Mesendoderm (in vitro differentiated cells): ENCODE measurements around the gene IGSF23.

Experiments
- DNase-seq: peaks from one replicate; pipeline ENCODE4 v3.0.0; 2013
- H2AK5ac ChIP-seq: 2 replicates; pipeline ENCODE4 v1.6.1; 2013; ENCODE audit warnings: low read length, inconsistent platforms
- H2BK120ac ChIP-seq: 2 replicates; pipeline ENCODE4 v1.6.1; 2013; ENCODE audit warnings: low read depth, mild to moderate bottlenecking, low read length, moderate library complexity, mixed read lengths
- H2BK15ac ChIP-seq: replicated peaks from 2 replicates; pipeline ENCODE4 v1.6.1; 2013; ENCODE audit warnings: low read depth, mild to moderate bottlenecking, moderate library complexity
- H2BK5ac ChIP-seq: 2 replicates; pipeline ENCODE4 v1.6.1; 2013; ENCODE audit warnings: low read length, inconsistent platforms
- H3K18ac ChIP-seq: 2 replicates; pipeline ENCODE4 v1.6.1; 2013; ENCODE audit warnings: mild to moderate bottlenecking, low read length, mixed read lengths
- H3K23ac ChIP-seq: one replicate; pipeline ENCODE4 v1.6.1; 2013; ENCODE audit warnings: low read length
- H3K27ac ChIP-seq: 2 replicates; pipeline ENCODE4 v1.5.1; 2013; ENCODE audit warnings: low read depth, mild to moderate bottlenecking, inconsistent platforms, low read length, moderate library complexity
- H3K27me3 ChIP-seq: 2 replicates; pipeline ENCODE4 v1.6.1; 2013; ENCODE audit warnings: low read length, control low read depth, mild to moderate bottlenecking, inconsistent platforms; ENCODE audit not compliant: insufficient read depth, poor library complexity
- H3K36me3 ChIP-seq: 2 replicates; pipeline ENCODE4 v1.6.1; 2013; ENCODE audit warnings: low read length, inconsistent platforms; ENCODE audit not compliant: control insufficient read depth, insufficient read depth
- H3K4ac ChIP-seq: one replicate; pipeline ENCODE4 v1.6.1; 2013; ENCODE audit warnings: low read depth, mild to moderate bottlenecking, low read length, moderate library complexity
- H3K4me1 ChIP-seq: 2 replicates; pipeline ENCODE4 v1.6.1; 2013; ENCODE audit warnings: low read depth, low read length, inconsistent platforms; ENCODE audit not compliant: control insufficient read depth
- H3K4me2 ChIP-seq: 2 replicates; pipeline ENCODE4 v1.6.1; 2013; ENCODE audit warnings: low read length
- H3K4me3 ChIP-seq: 2 replicates; pipeline ENCODE4 v1.5.1; 2013; ENCODE audit warnings: mild to moderate bottlenecking, low read length
- H3K56ac ChIP-seq: one replicate; pipeline ENCODE4 v1.6.1; 2013; ENCODE audit warnings: low read length
- H3K79me1 ChIP-seq: 2 replicates; pipeline ENCODE4 v1.6.1; 2013; ENCODE audit warnings: low read length, inconsistent platforms
- H3K79me2 ChIP-seq: 2 replicates; pipeline ENCODE4 v1.6.1; 2013; ENCODE audit warnings: mild to moderate bottlenecking, low read length; ENCODE audit not compliant: control insufficient read depth, insufficient read depth
- H3K9ac ChIP-seq: 2 replicates; pipeline ENCODE4 v1.6.1; 2013; ENCODE audit warnings: low read length, inconsistent platforms
- H4K5ac ChIP-seq: one replicate; pipeline ENCODE4 v1.6.1; 2013; ENCODE audit warnings: low read length
- H4K8ac ChIP-seq: one replicate; pipeline ENCODE4 v1.6.1; 2013; ENCODE audit warnings: low read depth, mild to moderate bottlenecking, control low read depth, low read length, moderate library complexity
- WGBS: extraction: QIAGEN DNeasy Blood & Tissue Kit; methylation state at CpG from one replicate; pipeline ENCODE4 v1.1.7; 2013; ENCODE audit warnings: low lambda C conversion rate, missing lambda C conversion rate; ENCODE audit not compliant: insufficient coverage; ENCODE audit errors: extremely low coverage; 5-methylcytosine and 5-hydroxymethylcytosine counted together

Gene IGSF23

GRCh38 chr19:44677019-44677811, 63.9 kb downstream of the IGSF23 start:
- no peak overlapping the region for H3K9ac ChIP-seq
- no peaks in the 10 kb centered on the region for H3K79me2 ChIP-seq
- H2AK5ac ChIP-seq = no peak overlapping the region
- peak; percentile 86 for DNase-seq
- no peak overlapping the region for H2BK5ac ChIP-seq
- H3K36me3 ChIP-seq = no peaks in the 10 kb centered on the region
- no peak overlapping the region for H3K4me2 ChIP-seq
- H3K56ac ChIP-seq = no peak overlapping the region
- H3K18ac ChIP-seq = no peak overlapping the region
- H2BK15ac ChIP-seq = no peak overlapping the region
- H3K27me3 ChIP-seq = no peaks in the 10 kb centered on the region
- H4K5ac ChIP-seq = no peak overlapping the region
- no peak overlapping the region for H3K4ac ChIP-seq
- H3K4me3 ChIP-seq = no peak overlapping the region
- no peak overlapping the region for H2BK120ac ChIP-seq
- no peaks in the 10 kb centered on the region for H3K4me1 ChIP-seq
- H3K23ac ChIP-seq = no peak overlapping the region
- no peaks in the 10 kb centered on the region for H3K79me1 ChIP-seq
- no peak overlapping the region for H3K27ac ChIP-seq
- WGBS = no CpG with 5 or more reads among the region's 8 CpGs
- peak overlapping the region; percentile 97 for H4K8ac ChIP-seq

GRCh38 chr19:44680536-44680935, 67.2 kb downstream of the IGSF23 start:
- H3K36me3 ChIP-seq = no peaks in the 10 kb centered on the region
- no peak overlapping the region for H2BK120ac ChIP-seq
- H3K4me2 ChIP-seq = no peak overlapping the region
- H3K27me3 ChIP-seq = no peaks in the 10 kb centered on the region
- no peak overlapping the region for H3K23ac ChIP-seq
- H3K79me2 ChIP-seq = no peaks in the 10 kb centered on the region
- no peak overlapping the region for H3K4me3 ChIP-seq
- H2AK5ac ChIP-seq = no peak overlapping the region
- H2BK5ac ChIP-seq = no peak overlapping the region
- no peaks in the 10 kb centered on the region for H3K79me1 ChIP-seq
- no peak overlapping the region for H4K5ac ChIP-seq
- H3K4me1 ChIP-seq = no peaks in the 10 kb centered on the region
- no peak overlapping the region for H4K8ac ChIP-seq
- H3K18ac ChIP-seq = no peak overlapping the region
- no peak overlapping the region for H3K9ac ChIP-seq
- H3K56ac ChIP-seq = no peak overlapping the region
- no peak overlapping the region for H3K4ac ChIP-seq
- DNase-seq = no peak
- H2BK15ac ChIP-seq = no peak overlapping the region
- no peak overlapping the region for H3K27ac ChIP-seq

- Histone ChIP-seq H3K4me1 (no peaks in the 10 kb centered on the region), H2BK120ac (no peak overlapping the region), H3K79me1 (no peaks in the 10 kb centered on the region), H3K9ac (no peak overlapping the region), H3K27me3 (no peaks in the 10 kb centered on the region), H3K4me3 (no peak overlapping the region), H3K79me2 (no peaks in the 10 kb centered on the region), H3K56ac (no peak overlapping the region), H3K36me3 (no peaks in the 10 kb centered on the region), H3K27ac (no peak overlapping the region), H3K4ac (no peak overlapping the region), H2BK15ac (no peak overlapping the region), H3K4me2 (no peak overlapping the region), H4K8ac (no peak overlapping the region), H2AK5ac (no peak overlapping the region), H2BK5ac (no peak overlapping the region), H3K23ac (no peak overlapping the region), H3K18ac (no peak overlapping the region), H4K5ac (no peak overlapping the region)
- DNase-seq = no peak
- no CpG with 5 or more reads among the region's 15 CpGs for WGBS
These were observed 68.8 kb downstream of the IGSF23 start for GRCh38 chr19:44681992-44682790.

- H3K4ac ChIP-seq = no peak overlapping the region
These were observed 69.4 kb downstream of the IGSF23 start for GRCh38 chr19:44682807-44683206.

GRCh38 chr19:44683434-44684210, 70.3 kb downstream of the IGSF23 start:
- no peak overlapping the region for H2BK5ac ChIP-seq
- no peak overlapping the region for H3K18ac ChIP-seq
- H3K4ac ChIP-seq = no peak overlapping the region
- H3K27ac ChIP-seq = no peak overlapping the region
- H2BK15ac ChIP-seq = no peak overlapping the region
- no peak overlapping the region for H3K4me2 ChIP-seq
- H2AK5ac ChIP-seq = no peak overlapping the region
- no peaks in the 10 kb centered on the region for H3K79me1 ChIP-seq
- H2BK120ac ChIP-seq = no peak overlapping the region
- no peak overlapping the region for H4K5ac ChIP-seq
- H3K56ac ChIP-seq = no peak overlapping the region
- H3K36me3 ChIP-seq = no peaks in the 10 kb centered on the region
- no peaks in the 10 kb centered on the region for H3K79me2 ChIP-seq
- no peak overlapping the region for H3K9ac ChIP-seq
- H3K4me3 ChIP-seq = no peak overlapping the region
- H3K4me1 ChIP-seq = no peaks in the 10 kb centered on the region
- no CpG with 5 or more reads among the region's 9 CpGs for WGBS
- H3K27me3 ChIP-seq = no peaks in the 10 kb centered on the region
- H3K23ac ChIP-seq = no peak overlapping the region
- H4K8ac ChIP-seq = no peak overlapping the region
- no peak for DNase-seq

More at GRCh38 chr19:44682807-44683206, 69.4 kb downstream of the IGSF23 start:
- H3K79me1 ChIP-seq = no peaks in the 10 kb centered on the region
- H3K36me3 ChIP-seq = no peaks in the 10 kb centered on the region
- H2BK15ac ChIP-seq = no peak overlapping the region
- H3K9ac ChIP-seq = no peak overlapping the region
- no peak overlapping the region for H3K18ac ChIP-seq
- no peak overlapping the region for H3K23ac ChIP-seq
- no peak overlapping the region for H3K4me2 ChIP-seq
- H3K27ac ChIP-seq = no peak overlapping the region
- no peaks in the 10 kb centered on the region for H3K4me1 ChIP-seq
- no peak overlapping the region for H3K56ac ChIP-seq
- no peaks in the 10 kb centered on the region for H3K27me3 ChIP-seq
- no peak overlapping the region for H2BK5ac ChIP-seq
- no peak overlapping the region for H4K5ac ChIP-seq
- H3K79me2 ChIP-seq = no peaks in the 10 kb centered on the region
- H2BK120ac ChIP-seq = no peak overlapping the region
- no peak overlapping the region for H3K4me3 ChIP-seq
- H4K8ac ChIP-seq = no peak overlapping the region
- no CpG with 5 or more reads among the region's 2 CpGs for WGBS
- DNase-seq = no peak
- H2AK5ac ChIP-seq = no peak overlapping the region
